DOHH2 (cell line): Measurements from ENCODE around the gene ACADL.
"Not testable (repeated sequence)": the region's sequence is repeated elsewhere in the genome, so short reads cannot be mapped to it uniquely, and the experiment has no call there.

Experiments used
- H3F3A ChIP-seq: fragments of 200-600 bp; sonication (generic), shearing (Covaris generic); 2 replicates; pipeline ENCODE4 v1.6.0; 2016; ENCODE audit warnings: antibody characterized with exemption, mild to moderate bottlenecking; ENCODE audit not compliant: control insufficient read depth, insufficient read depth
- H3K27ac ChIP-seq: fragments of 200-600 bp; sonication (generic); 2 replicates; pipeline ENCODE4 v1.5.1; 2014; ENCODE audit warnings: low read depth, mild to moderate bottlenecking, low read length, moderate library complexity
- H3K27me3 ChIP-seq: fragments of 200-600 bp; sonication (generic); 2 replicates; pipeline ENCODE4 v1.6.1; 2014; ENCODE audit warnings: mild to moderate bottlenecking, low read length, mixed read lengths; ENCODE audit not compliant: control insufficient read depth
- H3K36me3 ChIP-seq: fragments of 200-600 bp; sonication (generic); 2 replicates; pipeline ENCODE4 v1.6.1; 2014; ENCODE audit warnings: mild to moderate bottlenecking, low read length, moderate library complexity, mixed read lengths; ENCODE audit not compliant: control insufficient read depth
- H3K4me1 ChIP-seq: fragments of 200-600 bp; sonication (generic); 2 replicates; pipeline ENCODE4 v1.6.1; 2014; ENCODE audit warnings: mild to moderate bottlenecking, low read length, mixed read lengths; ENCODE audit not compliant: control insufficient read depth
- H3K4me2 ChIP-seq: fragments of 200-600 bp; sonication (generic); 2 replicates; pipeline ENCODE4 v1.6.0; 2014; ENCODE audit warnings: mild to moderate bottlenecking, low read length, moderate library complexity
- H3K4me3 ChIP-seq: fragments of 200-600 bp; sonication (generic); 2 replicates; pipeline ENCODE4 v1.5.1; 2014; ENCODE audit warnings: mild to moderate bottlenecking, low read length, mixed read lengths
- H3K79me2 ChIP-seq: fragments of 200-600 bp; sonication (generic); 2 replicates; pipeline ENCODE4 v1.6.1; 2014; ENCODE audit warnings: mild to moderate bottlenecking, low read length, mixed read lengths; ENCODE audit not compliant: control insufficient read depth
- H3K9me2 ChIP-seq: fragments of 200-600 bp; sonication (generic); replicated peaks from 2 replicates; pipeline ENCODE4 v1.6.1; 2014; ENCODE audit warnings: mild to moderate bottlenecking, low read length, mixed read lengths; ENCODE audit not compliant: control insufficient read depth
- H3K9me3 ChIP-seq: fragments of 200-600 bp; sonication (generic); 2 replicates; pipeline ENCODE4 v1.6.1; 2014; ENCODE audit warnings: antibody characterized with exemption, low read length, mixed read lengths; ENCODE audit not compliant: control insufficient read depth, insufficient read depth
- H4K20me1 ChIP-seq: fragments of 200-600 bp; sonication (generic); 2 replicates; pipeline ENCODE4 v1.6.0; 2014; ENCODE audit warnings: low read depth, mild to moderate bottlenecking, antibody characterized with exemption, low read length, moderate library complexity; ENCODE audit not compliant: control insufficient read depth, insufficient read depth
- EZH2phosphoT487 ChIP-seq: fragments of 200-600 bp; sonication (generic); IDR thresholded peaks from 2 replicates; pipeline ENCODE4 v1.6.1; 2017; ENCODE audit warnings: borderline replicate concordance, mild to moderate bottlenecking, antibody characterized with exemption, low read length, moderate library complexity, mixed read lengths
- TF ChIP-seq, protein P1 (sequence below): fragments of 200-600 bp; sonication (generic); IDR thresholded peaks from one replicate; pipeline ENCODE4 v1.5.1; 2014; ENCODE audit warnings: antibody characterized with exemption, mild to moderate bottlenecking, low read depth, low read length; ENCODE audit not compliant: poor library complexity, severe bottlenecking

Gene ACADL

DNA sequence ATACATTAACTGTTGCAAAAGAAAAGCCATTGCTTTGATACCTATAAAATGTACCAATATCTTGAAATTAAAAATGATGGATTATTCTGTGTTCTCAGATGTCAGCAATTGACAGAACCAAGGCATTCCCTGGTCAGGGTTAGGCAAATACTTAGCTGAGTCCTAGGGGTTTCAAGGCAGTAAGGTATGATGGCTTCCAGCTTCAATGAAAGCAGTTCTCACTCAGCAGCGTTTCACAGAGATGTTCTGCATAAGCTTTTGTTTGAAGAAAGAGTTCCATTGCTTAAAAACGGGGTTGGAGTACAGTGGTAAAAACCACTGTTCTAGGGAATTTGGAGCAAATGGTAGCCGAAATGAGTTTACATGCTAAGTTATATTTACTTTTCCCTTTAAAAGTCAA lies 37.1 kb downstream of the ACADL start:
- TF ChIP-seq EZH2phosphoT487, result no peak
- TF ChIP-seq, protein P1, sequence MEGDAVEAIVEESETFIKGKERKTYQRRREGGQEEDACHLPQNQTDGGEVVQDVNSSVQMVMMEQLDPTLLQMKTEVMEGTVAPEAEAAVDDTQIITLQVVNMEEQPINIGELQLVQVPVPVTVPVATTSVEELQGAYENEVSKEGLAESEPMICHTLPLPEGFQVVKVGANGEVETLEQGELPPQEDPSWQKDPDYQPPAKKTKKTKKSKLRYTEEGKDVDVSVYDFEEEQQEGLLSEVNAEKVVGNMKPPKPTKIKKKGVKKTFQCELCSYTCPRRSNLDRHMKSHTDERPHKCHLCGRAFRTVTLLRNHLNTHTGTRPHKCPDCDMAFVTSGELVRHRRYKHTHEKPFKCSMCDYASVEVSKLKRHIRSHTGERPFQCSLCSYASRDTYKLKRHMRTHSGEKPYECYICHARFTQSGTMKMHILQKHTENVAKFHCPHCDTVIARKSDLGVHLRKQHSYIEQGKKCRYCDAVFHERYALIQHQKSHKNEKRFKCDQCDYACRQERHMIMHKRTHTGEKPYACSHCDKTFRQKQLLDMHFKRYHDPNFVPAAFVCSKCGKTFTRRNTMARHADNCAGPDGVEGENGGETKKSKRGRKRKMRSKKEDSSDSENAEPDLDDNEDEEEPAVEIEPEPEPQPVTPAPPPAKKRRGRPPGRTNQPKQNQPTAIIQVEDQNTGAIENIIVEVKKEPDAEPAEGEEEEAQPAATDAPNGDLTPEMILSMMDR, result no peak
- no peaks in the 10 kb centered on the region for H3K36me3 ChIP-seq
- H3K27ac ChIP-seq, result no peak overlapping the region
- H3K4me1 ChIP-seq, result no peaks in the 10 kb centered on the region
- no peaks in the 10 kb centered on the region for H3K9me2 ChIP-seq
- peaks cover 12% of the 10 kb centered on the region; the same call in 1 of the 2 replicates for H3K9me3 ChIP-seq
- H3K27me3 ChIP-seq, result no peaks in the 10 kb centered on the region
- H3K4me3 ChIP-seq, result no peak overlapping the region
- no peak overlapping the region for H3K4me2 ChIP-seq
- no peaks in the 10 kb centered on the region for H3K79me2 ChIP-seq
- no peaks in the 10 kb centered on the region for H3F3A ChIP-seq
- H4K20me1 ChIP-seq, result no peaks in the 10 kb centered on the region

GRCh38 chr2:210183936-210184335 lies 41.3 kb downstream of the ACADL start:
- H4K20me1 ChIP-seq, H3K4me3 ChIP-seq, H3K4me2 ChIP-seq, H3K36me3 ChIP-seq, H3K9me2 ChIP-seq, H3K4me1 ChIP-seq, H3K79me2 ChIP-seq, H3K27me3 ChIP-seq, H3F3A ChIP-seq, H3K27ac ChIP-seq: not testable (repeated sequence)
- H3K9me3 ChIP-seq, result peaks cover 12% of the 10 kb centered on the region; the same call in 1 of the 2 replicates

DNA sequence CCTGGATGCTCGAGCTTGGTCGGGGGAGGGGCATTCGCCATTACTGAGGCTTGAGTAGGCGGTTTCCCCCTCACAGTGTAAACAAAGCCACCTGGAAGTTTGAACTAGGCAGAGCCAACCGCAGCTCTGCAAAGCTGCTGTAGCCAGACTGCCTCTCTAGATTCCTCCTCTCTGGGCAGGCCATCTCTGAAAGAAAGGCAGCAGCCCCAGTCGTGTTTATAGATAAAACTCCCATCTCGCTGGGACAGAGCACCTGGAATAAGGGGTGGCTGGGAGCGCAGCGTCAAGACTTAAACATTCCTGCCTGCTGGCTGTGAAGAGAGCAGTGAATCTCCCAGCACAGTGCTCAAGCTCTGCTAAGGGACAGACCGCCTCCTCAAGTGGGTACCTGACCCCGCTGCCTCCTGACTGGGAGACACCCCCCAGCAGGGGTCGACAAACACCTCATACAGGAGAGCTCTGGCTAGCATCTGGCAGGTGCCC lies 43.6 kb downstream of the ACADL start:
- H3K4me3 ChIP-seq, H3K27ac ChIP-seq, H3K4me2 ChIP-seq, H3K27me3 ChIP-seq, H3F3A ChIP-seq, H4K20me1 ChIP-seq, H3K9me2 ChIP-seq, H3K36me3 ChIP-seq, H3K79me2 ChIP-seq: not testable (repeated sequence)
- peaks cover 15% of the 10 kb centered on the region for H3K4me1 ChIP-seq
- H3K9me3 ChIP-seq, result peaks cover 12% of the 10 kb centered on the region; the same call in 1 of the 2 replicates

DNA sequence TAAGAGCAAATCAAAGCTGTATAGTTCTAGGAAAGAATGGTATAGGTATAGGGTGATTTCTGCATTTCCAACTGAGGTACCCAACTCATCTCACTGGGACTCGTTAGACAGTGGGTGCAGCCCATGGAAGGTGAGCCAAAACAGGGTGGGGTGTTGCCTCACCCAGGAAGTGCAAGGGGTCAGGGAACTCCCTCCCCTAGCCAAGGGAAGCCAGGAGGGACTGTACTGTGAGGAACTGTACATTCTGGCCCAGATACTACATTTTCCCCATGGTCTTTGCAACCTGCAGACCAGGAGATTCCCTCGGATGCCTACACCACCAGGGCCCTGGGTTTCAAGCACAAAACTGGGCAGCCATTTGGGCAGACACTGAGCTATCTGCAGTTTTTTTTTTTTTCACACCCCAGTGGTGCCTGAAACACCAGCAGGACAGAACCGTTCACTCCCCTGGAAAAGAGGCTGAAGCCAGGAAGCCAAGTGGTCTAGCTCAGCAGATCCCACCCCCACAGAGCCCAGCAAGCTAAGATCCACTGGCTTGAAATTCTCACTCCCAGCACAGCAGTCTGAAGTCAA lies 44.1 kb downstream of the ACADL start:
- H3K36me3 ChIP-seq, H4K20me1 ChIP-seq, H3K27ac ChIP-seq, H3K4me3 ChIP-seq, H3F3A ChIP-seq, H3K27me3 ChIP-seq, H3K4me2 ChIP-seq, H3K9me2 ChIP-seq, H3K79me2 ChIP-seq: not testable (repeated sequence)
- Histone ChIP-seq H3K9me3 (peaks cover 12% of the 10 kb centered on the region; the same call in 1 of the 2 replicates), H3K4me1 (peaks cover 15% of the 10 kb centered on the region)

- peaks cover 12% of the 10 kb centered on the region; the same call in 1 of the 2 replicates for H3K9me3 ChIP-seq
- no peak overlapping the region for H3K4me3 ChIP-seq
- H3K9me2 ChIP-seq, result no peaks in the 10 kb centered on the region
- H3K79me2 ChIP-seq, result no peaks in the 10 kb centered on the region
- H3K4me1 ChIP-seq, result peaks cover 15% of the 10 kb centered on the region
- H3F3A ChIP-seq, result no peaks in the 10 kb centered on the region; the same call in 1 of the 2 replicates
- no peak overlapping the region for H3K4me2 ChIP-seq
- H3K27ac ChIP-seq, result no peak overlapping the region
- no peaks in the 10 kb centered on the region for H3K36me3 ChIP-seq
- H3K27me3 ChIP-seq, result no peaks in the 10 kb centered on the region
- H4K20me1 ChIP-seq, result no peaks in the 10 kb centered on the region
- TF ChIP-seq EZH2phosphoT487, result no peak
- TF ChIP-seq, protein P1, result no peak
These were observed 44.8 kb downstream of the ACADL start for GRCh38 chr2:210180477-210180876.
